ENCODE results near the gene RDH13. TPM values are rescaled to one million over a fixed set of nuclear protein-coding genes. Genes with fewer than 3 reads are reported as not detected.
A peak's percentile ranks its signal among the peaks of the same experiment; 100 is the strongest.

RDH13 gene
- total RNA-seq, 1 donor from 2014 or later: 18.9 TPM

GRCh38 chr19:55097864-55098715, 35.1 kb upstream of the RDH13 start:
- H3K4me1 Mint-ChIP-seq (ENCODE audit: low read depth): no peaks in the 10 kb centered on the region
- no peak overlapping the region for H3K27ac Mint-ChIP-seq
- no peak overlapping the region for H3K4me3 Mint-ChIP-seq (ENCODE audit: low read depth)
- no peaks in the 10 kb centered on the region for H3K27me3 Mint-ChIP-seq (ENCODE audit: low read depth)
- H3K9me3 Mint-ChIP-seq: no peaks in the 10 kb centered on the region
- peaks cover 26% of the 10 kb centered on the region for H3K36me3 Mint-ChIP-seq (ENCODE audit: low read depth)
- intact Hi-C loops (cut with micrococcal nuclease): no loop called here
- no peak for DNase-seq (ENCODE audit: low spot score)

DNA sequence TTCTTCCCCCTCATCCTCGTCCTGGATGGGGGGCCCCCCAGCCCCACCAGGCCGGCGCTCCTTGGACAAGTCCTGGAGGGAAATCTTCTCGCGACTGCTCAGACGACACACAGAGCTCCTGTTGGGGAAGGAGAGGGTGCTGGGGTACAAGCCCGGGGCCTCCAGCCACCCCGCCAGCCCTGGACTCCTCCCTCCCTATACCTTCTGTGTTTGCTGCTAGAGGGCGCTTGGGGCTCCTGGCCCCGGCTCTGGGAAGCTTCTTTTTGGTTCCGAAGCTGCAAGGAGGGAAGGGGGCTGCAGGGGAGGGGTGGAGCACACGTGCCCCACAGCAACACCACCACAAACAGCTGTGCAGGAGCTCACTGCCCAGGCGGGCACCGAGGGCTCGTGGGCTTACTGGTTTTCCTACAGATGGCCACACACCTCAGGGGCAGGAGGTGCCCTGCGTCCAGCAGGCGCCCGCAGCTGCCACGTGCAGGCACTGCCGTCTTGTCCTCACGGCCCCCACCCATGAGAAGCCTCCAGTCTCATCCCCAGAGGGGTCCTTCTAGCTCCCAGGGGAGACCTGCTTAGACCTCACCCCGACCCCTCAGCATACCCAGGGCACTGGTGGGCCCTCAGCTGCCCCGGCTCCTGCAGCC, 33.2 kb upstream of the RDH13 start:
- Mint-ChIP-seq H3K36me3 (ENCODE audit: low read depth) (peaks cover 10% of the 10 kb centered on the region), H3K4me1 (ENCODE audit: low read depth) (no peaks in the 10 kb centered on the region), H3K27ac (no peak overlapping the region), H3K9me3 (no peaks in the 10 kb centered on the region), H3K4me3 (ENCODE audit: low read depth) (no peak overlapping the region), H3K27me3 (ENCODE audit: low read depth) (no peaks in the 10 kb centered on the region)
- intact Hi-C loops (cut with micrococcal nuclease): no loop called here
- no peak for DNase-seq (ENCODE audit: low spot score)

DNA sequence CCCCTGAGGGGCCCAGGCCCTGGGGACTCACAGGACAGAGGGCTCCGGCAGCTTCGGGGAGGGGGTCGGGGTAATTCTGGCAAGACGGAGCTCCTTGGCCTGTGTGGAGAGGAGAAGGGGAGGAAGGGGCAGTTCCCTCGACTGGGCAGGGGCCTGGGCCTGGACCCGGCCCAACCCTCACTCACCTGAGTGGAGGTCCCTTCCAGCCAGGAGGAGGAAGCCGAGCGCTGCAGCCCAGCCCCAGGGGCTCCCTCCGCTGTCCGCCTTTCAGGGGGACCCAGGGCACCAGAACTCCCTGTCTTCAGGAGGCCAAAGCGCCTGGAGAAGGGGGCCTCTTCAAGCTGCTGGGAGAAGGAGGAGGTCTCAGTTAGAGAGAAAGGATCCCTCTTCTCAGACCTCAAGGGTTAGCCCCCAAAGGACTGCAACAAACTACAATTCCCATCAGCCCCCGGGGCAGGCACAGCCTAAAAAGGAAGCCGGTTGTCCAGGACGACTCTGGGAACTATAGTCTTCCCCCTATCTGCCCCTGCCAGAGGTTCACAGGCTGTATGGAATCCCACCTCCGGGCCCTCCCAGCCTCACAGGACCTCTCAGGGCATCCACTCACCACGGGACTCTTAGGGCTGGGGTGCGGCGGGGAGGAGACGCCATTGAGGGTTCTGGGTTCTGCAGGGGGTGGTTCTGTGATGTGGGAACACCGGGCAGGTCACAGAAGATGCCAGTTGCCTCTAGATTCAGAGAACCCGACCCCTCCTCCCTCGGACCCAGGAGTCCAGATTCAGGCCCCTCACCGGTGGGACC, 32.5 kb upstream of the RDH13 start:
- no peak for DNase-seq (ENCODE audit: low spot score)
- Mint-ChIP-seq H3K36me3 (ENCODE audit: low read depth) (peaks cover 16% of the 10 kb centered on the region), H3K4me3 (ENCODE audit: low read depth) (no peak overlapping the region), H3K27ac (no peak overlapping the region), H3K4me1 (ENCODE audit: low read depth) (no peaks in the 10 kb centered on the region), H3K27me3 (ENCODE audit: low read depth) (no peaks in the 10 kb centered on the region), H3K9me3 (no peaks in the 10 kb centered on the region)
- intact Hi-C loops (cut with micrococcal nuclease): no loop called here

DNA sequence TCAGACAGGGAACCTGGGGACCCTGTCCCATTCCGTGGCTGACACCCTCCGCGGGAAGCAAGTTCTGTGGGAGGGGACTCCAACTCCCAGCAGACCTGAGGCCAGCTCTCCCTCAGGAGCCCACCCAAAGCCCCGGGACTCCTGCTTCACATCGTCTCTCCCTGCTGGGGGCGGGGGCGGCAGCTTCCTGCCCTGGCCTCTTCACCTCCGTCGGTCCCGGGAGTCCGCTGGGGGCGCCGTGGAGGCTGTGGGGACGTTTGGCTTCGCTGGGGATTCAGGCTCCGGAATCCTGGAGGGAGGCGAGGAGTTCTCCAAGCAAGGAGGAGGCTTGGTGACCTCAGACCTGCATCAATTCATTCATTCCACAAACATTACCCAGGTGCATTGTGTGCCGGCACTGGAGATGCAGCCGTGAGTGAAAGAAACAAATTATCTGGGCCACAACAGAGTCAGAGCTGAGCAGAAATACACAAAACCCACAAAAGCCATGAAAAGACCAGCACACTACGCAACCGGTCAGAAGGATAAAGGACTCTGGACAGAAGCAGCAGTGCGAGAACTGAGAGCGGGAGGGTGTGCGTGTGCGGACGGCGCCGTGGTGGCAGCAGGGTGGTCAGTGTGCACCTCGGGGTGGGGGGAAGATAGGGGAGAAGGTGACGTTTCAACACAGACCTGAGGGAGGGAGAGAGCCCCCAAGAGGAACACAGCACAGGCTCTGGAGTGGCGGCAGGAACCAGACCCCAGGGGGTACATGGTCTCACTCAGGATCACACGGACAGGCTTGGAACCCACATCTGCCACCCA, 31.7 kb upstream of the RDH13 start:
- Mint-ChIP-seq H3K9me3 (no peaks in the 10 kb centered on the region), H3K4me1 (ENCODE audit: low read depth) (no peaks in the 10 kb centered on the region), H3K4me3 (ENCODE audit: low read depth) (no peak overlapping the region), H3K36me3 (ENCODE audit: low read depth) (peaks cover 14% of the 10 kb centered on the region), H3K27me3 (ENCODE audit: low read depth) (no peaks in the 10 kb centered on the region), H3K27ac (no peak overlapping the region)
- DNase-seq (ENCODE audit: low spot score): no peak
- intact Hi-C loops (cut with micrococcal nuclease): no loop called here

DNA sequence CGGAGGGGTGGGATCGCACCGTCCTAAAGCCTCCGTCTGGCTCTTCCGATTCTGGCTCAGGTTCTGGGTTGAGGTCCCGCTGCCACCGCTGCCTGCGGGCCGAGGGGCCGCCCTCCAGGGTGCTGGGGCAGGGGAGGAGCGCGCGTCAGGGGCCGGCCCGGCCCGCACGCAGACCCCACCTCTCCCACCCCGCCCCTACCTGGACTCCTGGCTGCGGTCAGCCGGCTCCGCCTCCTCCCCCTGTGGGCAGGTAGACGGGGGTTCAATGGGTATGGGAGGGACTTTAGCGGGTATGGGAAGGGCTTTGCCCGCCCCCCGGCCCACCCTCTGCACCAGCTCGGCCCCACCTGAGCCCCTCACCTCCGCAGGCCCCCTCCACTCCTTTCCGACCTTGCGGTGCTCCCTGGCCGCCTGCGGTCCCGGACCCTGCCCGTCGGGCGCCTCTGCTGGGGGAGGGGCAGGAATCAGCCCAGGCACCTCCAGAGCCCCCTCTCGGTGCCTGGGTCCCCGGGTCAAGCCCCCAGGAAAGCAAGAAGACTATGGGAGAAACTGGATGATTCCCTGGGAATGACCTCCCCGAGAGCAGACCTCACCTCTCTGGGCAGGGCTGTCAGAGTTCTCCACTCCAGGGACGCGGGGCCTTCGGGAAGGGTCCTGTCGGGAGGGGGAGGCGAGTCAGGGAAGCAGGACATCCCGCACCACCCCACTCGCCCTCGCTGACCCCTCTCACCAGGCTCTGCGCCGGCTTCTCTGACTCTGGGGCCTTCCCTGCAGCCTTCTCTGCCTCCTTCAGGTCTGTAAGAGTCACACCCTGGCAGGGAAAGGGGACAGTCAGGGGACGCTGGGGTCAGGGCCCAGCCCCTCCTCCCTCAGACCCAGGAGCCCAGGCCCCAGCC, 29.7 kb upstream of the RDH13 start:
- H3K27me3 Mint-ChIP-seq (ENCODE audit: low read depth): peaks cover 10% of the 10 kb centered on the region
- H3K9me3 Mint-ChIP-seq: no peaks in the 10 kb centered on the region
- intact Hi-C loops (cut with micrococcal nuclease): no loop called here
- peaks cover 7% of the 10 kb centered on the region for H3K4me1 Mint-ChIP-seq (ENCODE audit: low read depth)
- no peak overlapping the region for H3K27ac Mint-ChIP-seq
- H3K4me3 Mint-ChIP-seq (ENCODE audit: low read depth): no peak overlapping the region
- DNase-seq (ENCODE audit: low spot score): no peak
- H3K36me3 Mint-ChIP-seq (ENCODE audit: low read depth): peaks cover 29% of the 10 kb centered on the region

- peaks cover 11% of the 10 kb centered on the region for H3K4me1 Mint-ChIP-seq (ENCODE audit: low read depth)
- DNase-seq (ENCODE audit: low spot score): no peak
- H3K36me3 Mint-ChIP-seq (ENCODE audit: low read depth): peaks cover 35% of the 10 kb centered on the region
- intact Hi-C loops (cut with micrococcal nuclease): no loop called here
- H3K4me3 Mint-ChIP-seq (ENCODE audit: low read depth): no peak overlapping the region
- no peak overlapping the region for H3K27ac Mint-ChIP-seq
- H3K27me3 Mint-ChIP-seq (ENCODE audit: low read depth): peaks cover 14% of the 10 kb centered on the region
- no peaks in the 10 kb centered on the region for H3K9me3 Mint-ChIP-seq
Measured at GRCh38 chr19:55091955-55092354, 29.0 kb upstream of the RDH13 start.

- intact Hi-C loops (cut with micrococcal nuclease): no loop called here
- H3K9me3 Mint-ChIP-seq: no peaks in the 10 kb centered on the region
- H3K36me3 Mint-ChIP-seq (ENCODE audit: low read depth): peaks cover 35% of the 10 kb centered on the region
- no peak overlapping the region for H3K4me3 Mint-ChIP-seq (ENCODE audit: low read depth)
- H3K4me1 Mint-ChIP-seq (ENCODE audit: low read depth): peaks cover 11% of the 10 kb centered on the region
- DNase-seq (ENCODE audit: low spot score): no peak
- H3K27me3 Mint-ChIP-seq (ENCODE audit: low read depth): peaks cover 14% of the 10 kb centered on the region
- H3K27ac Mint-ChIP-seq: no peak overlapping the region
Measured at GRCh38 chr19:55091126-55091910, 28.4 kb upstream of the RDH13 start.

DNA sequence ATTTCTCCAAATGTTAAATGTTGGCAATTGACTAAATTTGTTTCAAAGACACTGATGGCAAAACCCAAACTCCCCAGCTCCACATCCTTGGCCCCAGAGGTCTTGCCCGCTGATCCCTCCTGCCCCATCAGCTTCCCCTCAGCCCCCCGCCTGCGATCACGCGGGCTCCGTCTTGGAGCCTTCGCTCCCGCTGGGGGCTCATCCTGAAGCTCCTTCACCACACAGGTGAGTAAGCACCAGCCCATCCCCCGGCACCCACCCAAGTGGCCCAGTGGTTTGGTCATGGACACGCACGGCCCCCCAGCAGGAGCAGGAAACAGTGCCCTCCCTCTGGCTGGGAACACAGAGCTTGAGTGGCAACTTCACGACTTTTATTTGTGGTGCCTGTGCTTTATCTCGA, 27.6 kb upstream of the RDH13 start:
- H3K4me3 Mint-ChIP-seq (ENCODE audit: low read depth): no peak overlapping the region
- peaks cover 20% of the 10 kb centered on the region for H3K27me3 Mint-ChIP-seq (ENCODE audit: low read depth)
- no peaks in the 10 kb centered on the region for H3K9me3 Mint-ChIP-seq
- H3K36me3 Mint-ChIP-seq (ENCODE audit: low read depth): peaks cover 35% of the 10 kb centered on the region
- H3K4me1 Mint-ChIP-seq (ENCODE audit: low read depth): peaks cover 11% of the 10 kb centered on the region
- intact Hi-C loops (cut with micrococcal nuclease): no loop called here
- no peak overlapping the region for H3K27ac Mint-ChIP-seq
- no peak for DNase-seq (ENCODE audit: low spot score)

DNA sequence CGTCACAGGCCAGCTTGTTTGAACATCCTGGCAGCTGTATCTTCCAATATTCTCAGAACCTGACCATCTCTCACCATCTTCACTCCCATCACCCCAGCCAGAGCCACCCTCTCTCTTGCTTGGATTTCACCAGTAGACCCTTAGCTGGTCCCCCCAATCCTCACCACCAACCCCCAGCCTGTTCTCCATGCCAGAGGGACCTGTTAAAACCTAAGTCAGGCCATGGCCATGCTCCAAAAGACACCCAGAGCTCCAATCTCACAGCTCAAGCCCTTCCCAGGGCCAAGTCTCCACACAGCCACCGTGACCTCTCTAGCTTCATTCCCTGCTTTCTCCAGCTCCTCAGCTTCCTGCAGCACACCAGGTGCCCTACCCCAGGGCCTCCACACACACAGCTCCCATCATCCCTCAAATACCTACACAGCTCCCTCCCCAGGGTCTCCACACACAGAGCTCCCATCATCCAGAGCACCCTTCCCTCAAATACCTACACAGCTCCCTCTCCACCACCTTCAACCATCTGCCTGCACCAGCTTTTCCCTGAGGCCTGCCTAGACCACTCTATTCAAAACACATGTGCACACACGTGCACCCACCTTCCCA, 26.5 kb upstream of the RDH13 start:
- no peak overlapping the region for H3K4me3 Mint-ChIP-seq (ENCODE audit: low read depth)

DNA sequence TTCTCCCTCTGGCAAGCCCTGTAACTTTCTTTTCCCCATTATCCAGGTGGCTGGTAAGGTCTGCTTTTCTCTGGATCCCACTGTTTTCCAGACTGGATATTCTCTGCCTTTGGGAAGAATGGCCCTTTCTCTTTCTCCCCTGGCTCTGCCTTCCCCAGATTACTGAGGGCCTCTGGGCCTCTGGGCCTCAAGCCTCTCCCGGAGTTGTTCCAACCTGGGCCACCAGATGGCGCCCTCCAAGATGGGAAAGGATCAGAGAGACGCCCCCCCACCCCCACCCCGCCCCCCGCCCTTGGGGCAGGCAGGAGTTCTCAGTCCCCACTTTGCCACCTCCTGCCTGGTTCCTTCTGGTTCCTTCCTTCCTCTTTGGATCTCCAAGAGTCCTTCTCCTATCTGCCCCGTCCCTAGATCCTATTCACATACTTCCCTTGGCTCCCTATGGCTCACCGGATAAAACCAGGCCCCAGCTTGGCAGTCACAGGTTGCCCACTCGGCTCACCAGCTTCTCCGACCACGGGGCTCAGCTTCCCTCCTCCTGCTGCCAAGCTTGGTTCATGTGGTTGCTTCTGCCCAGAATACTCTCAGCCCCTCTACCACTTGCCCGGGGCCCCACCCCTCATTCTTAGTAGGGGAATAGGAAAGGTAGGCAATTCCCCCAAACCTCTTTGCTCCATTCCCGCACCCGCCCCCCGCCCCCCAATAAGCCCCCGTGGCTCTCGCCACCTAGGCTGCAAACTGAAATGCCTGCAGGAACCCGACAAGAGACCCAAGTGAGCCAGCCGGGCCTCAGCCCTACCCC, 25.8 kb upstream of the RDH13 start:
- DNase-seq (ENCODE audit: low spot score): peak; percentile 61
- Mint-ChIP-seq H3K27me3 (ENCODE audit: low read depth) (peaks cover 33% of the 10 kb centered on the region), H3K36me3 (ENCODE audit: low read depth) (peaks cover 29% of the 10 kb centered on the region), H3K4me3 (ENCODE audit: low read depth) (no peak overlapping the region), H3K4me1 (ENCODE audit: low read depth) (peaks cover 11% of the 10 kb centered on the region), H3K27ac (no peak overlapping the region), H3K9me3 (no peaks in the 10 kb centered on the region)
- intact Hi-C loops (cut with micrococcal nuclease): loop anchor here (10.0 kb wide), 2 partner anchors 76 to 624 kb away; partner anchors contain the start of genes DNAAF3 and LENG9

More for the DNA sequence above, 26.5 kb upstream of the RDH13 start:
- intact Hi-C loops (cut with micrococcal nuclease): loop anchor here (10.0 kb wide), 2 partner anchors 75 to 625 kb away; partner anchors contain the start of genes DNAAF3 and LENG9
- no peak for DNase-seq (ENCODE audit: low spot score)
- H3K36me3 Mint-ChIP-seq (ENCODE audit: low read depth): peaks cover 29% of the 10 kb centered on the region
- peaks cover 27% of the 10 kb centered on the region for H3K27me3 Mint-ChIP-seq (ENCODE audit: low read depth)
- H3K27ac Mint-ChIP-seq: no peak overlapping the region
- no peaks in the 10 kb centered on the region for H3K9me3 Mint-ChIP-seq
- peaks cover 11% of the 10 kb centered on the region for H3K4me1 Mint-ChIP-seq (ENCODE audit: low read depth)
